HG02852 (cell line): Measurements from ENCODE around the gene DPM2.

Source experiments
- ATAC-seq: cut with Tn5 transposase; IDR thresholded peaks from one replicate; pipeline ENCODE4 v1.9.1; 2021; ENCODE audit warnings: mild to moderate bottlenecking, moderate library complexity; ENCODE audit not compliant: unreplicated experiment

The DPM2 gene

GRCh38 chr9:127938298-127938690 lies 640 bp upstream of the DPM2 start:
- ATAC-seq = no peak

DNA sequence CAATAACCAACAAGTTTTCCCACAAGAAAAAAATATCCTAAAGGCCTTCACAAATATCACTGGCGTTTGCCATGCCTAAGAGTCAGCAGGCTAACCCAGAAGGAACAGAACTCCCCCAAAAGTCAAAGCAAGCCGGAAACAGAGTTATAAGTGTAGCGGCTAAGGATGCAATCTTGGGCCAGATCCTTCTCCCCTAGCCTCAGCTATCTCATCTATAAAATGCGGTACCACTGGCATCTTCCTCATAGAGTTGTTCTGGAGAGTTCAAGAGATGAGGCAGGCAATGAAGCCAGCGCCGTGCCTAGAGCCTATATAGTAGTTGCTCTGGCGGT lies 632 bp downstream of the DPM2 start:
- ATAC-seq = peak; percentile 4

GRCh38 chr9:127936347-127936852 lies 1.3 kb downstream of the DPM2 start:
- no peak for ATAC-seq

- ATAC-seq = no peak
These were observed 1.9 kb downstream of the DPM2 start for GRCh38 chr9:127935765-127936221.

- no peak for ATAC-seq
These were observed 2.7 kb downstream of the DPM2 start for GRCh38 chr9:127934986-127935385.

- no peak for ATAC-seq
These were observed 3.4 kb downstream of the DPM2 start for GRCh38 chr9:127934248-127934647.

- no peak for ATAC-seq
These were observed 6.4 kb downstream of the DPM2 start for GRCh38 chr9:127931092-127931881.

DNA sequence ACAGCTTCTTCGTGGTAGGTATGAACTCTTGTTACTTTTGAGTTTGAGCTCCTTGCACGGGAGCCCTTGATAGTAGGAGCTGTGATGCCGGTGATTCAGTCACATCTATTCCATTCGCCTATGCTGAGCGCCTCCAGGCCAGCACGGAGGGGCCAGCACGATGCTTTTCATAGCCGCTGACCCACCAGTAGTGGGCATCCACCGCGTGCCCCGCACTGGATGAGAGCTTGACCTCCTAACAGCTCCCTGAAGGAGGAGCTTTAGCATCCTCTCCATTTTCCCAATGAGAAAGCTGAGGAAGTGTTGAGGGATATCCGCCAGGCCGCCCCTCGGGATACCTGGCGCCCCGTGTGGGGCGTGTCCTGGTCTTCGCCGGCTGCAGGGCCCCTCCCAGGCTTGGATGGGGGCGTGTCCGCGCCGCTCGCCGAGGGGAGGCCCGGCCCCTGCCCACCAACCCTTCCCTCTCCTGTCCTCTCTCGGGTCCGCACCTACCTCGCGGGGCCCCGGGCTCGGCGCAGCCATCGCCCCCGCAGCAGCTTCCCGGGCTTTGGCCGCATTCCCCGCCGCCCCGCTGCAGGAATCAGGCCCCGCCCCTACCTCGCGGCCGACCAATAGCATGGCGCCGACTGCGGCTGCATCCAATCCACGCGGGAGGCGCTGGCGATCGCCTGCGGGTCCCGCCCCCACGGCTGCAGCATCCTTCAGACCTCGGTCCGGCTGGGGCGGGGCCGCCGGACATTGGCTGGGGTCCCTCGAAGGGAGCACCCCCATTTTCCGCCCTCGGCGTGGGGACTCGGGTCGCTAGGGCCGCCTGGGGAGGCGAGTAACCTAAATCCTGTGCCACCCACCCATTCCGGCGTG lies 7.2 kb downstream of the DPM2 start, which contains the start of gene PIP5KL1:
TSS of gene PIP5KL1 (minus strand) at position 547 of the 861 bp plus-strand sequence. CDS start at position 522, 25 bp downstream.
- peak; percentile 83 for ATAC-seq

DNA sequence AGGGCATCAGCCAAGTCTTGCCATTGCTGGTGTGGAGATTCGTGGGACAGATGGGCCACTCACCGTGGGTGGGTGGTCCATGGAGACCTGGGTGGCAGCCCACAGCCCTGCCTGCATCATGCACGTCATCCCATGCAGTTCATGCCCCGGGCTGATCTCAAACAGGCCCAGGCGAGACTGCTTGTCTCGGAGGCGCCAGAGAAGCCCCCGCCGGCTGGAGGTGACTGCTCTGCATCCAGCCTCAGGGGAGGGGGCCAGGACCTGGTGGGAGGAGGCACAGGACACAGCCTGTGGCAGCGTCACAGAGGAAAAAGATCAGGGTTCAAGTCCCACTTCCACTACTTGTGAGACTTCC lies 8.1 kb downstream of the DPM2 start:
- ATAC-seq = no peak

DNA sequence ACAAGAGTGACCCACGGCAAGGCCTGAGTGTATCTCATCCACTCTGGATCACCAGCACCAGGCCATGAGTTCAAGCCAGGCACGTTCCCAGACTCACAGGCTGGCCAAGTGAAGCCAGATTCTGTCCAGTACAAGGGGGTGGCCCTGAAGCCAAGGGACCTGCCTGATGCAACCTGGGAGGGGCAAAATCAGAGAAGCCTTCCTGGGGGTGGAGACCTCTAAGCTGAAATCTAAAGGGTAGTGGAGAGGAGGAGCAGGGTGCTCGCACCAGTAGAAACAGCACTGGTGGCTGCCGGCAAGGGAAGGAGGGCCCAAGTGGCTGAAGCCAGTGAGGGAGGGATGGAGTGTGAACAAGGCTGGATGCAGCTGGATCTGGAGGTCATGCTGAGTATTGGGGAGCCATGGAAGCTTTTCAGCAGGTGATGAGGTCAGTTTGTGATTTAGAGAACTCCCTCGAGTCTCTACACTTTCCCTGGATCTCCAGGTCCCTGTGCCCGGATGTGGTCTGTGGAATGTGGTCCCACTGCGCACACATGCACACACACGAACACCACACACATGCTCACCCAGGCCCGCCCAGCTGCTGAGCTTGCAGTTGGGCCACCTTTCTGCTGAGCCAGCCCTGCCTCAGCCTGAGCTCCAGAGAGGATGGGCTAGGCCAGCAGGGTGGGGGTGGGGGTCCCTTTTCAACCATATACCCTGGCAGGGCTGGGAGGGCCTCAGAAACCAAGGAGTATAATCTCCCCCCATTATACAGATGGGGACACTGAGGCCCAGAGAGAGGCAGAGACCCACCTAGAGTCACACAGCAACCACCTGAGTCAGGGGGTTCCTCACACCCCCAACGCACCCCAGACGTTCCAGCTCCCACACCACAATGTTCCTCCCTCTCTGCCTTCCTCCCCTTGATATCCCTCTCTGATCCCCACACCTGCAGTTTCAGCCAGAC lies 8.7 kb downstream of the DPM2 start:
- ATAC-seq = no peak

DNA sequence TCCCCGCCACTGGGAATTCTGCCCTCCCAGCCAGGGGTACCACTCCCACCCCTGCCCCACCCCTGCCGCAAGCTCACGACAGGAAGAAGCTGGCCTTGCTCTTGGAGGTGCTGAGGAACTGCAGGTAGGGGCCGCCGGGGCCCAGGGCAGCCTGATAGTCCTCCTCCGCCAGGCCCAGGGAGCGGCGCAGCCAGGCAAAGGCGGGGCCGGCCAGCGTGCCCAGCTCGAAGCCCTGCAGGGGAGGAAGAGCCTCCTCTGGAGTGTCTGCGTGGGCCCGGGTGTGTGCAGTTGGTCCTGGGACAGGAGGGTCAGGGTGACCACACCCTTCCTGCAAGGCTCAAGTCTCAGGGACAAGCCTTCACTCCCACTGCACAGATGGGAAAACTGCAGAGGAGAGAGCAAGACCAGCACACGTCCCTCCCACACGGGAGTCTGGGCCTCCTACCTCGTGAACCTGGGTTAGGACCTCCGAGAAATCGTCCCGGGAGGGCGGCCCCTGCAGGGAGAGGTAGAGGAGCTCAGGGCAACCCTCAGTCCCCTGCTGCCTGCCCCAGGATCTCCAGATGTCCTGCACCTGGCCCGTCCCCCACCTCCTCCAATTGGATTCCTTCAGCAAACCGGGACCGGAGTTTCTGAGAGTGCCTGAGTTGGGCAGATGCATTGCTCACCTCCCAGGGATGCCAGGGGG lies 9.5 kb downstream of the DPM2 start:
- no peak for ATAC-seq

DNA sequence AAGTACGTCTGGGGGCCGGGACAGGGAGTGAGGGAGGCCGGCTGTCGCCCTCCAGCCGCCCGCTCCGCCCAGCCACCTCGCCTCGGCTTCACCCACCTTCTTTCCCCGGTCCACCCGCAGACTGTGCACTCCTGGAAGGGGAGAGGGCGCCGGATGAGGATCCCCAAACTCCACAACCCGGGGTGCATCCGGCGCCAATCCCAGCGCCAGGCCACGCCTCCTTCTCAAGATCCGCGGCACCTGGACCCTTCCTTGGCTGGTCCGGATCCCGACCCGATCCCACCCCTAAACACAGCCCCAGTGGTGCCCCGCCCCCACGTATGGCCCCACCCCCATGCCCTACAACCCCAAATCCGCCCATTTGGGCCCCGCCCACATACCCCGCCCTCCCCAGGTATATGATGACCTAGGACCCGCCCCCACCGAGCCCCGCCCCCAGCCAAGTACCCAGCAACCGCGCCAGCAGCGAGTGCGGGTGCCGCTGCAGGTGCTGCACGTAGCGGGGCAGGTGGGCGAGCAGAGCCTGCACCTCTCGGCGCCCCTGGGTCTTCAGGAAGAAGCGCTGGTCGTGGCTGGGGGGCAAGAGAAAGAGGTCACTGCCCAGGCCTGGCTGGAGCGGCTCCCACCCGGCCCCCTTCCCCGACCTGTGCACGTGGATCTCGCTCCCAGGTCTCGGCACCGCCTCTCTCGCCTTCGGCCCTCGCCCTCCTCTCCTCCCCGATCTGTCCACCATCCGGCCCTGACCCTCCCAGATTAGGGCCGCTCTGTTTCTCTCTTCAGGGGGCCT lies 10.3 kb downstream of the DPM2 start:
- ATAC-seq = no peak

- no peak for ATAC-seq
These were observed 10.8 kb downstream of the DPM2 start for GRCh38 chr9:127926906-127927200.

GRCh38 chr9:127925959-127926905 lies 11.4 kb downstream of the DPM2 start:
- ATAC-seq = no peak

DNA sequence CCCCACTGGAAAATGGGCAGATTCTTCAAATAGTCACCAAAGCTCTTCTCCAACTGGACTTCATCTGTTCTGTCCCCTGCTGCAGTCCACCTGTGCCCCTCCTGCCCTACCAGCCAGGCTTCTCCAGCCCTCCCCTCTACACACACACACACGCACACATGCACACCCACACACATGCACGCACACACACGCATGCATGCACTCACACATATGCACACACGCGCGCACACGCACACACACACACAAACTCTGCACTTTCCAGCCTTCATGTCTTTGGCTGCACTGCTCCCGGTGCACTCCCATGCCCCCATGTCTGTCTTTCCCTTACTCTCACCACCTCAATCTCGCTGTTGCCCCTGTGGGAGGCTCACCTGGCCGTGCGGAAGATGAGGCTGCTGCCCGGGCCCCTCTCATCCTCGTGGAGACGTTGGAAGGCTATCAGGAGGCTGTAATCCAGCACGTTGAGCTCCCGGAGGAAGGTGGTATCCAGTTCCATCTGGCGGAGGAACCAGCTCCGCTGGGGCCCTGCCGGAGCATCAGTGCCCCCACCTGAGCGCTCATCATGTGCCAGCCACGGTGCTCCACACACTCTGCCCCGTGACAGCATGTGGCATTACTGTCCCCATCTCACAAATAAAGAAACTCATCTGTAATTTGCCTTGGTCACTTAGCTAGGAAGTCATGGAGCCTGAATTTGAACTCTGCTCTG lies 12.8 kb downstream of the DPM2 start:
- no peak for ATAC-seq

- ATAC-seq = no peak
These were observed 13.9 kb downstream of the DPM2 start for GRCh38 chr9:127923771-127924170.

DNA sequence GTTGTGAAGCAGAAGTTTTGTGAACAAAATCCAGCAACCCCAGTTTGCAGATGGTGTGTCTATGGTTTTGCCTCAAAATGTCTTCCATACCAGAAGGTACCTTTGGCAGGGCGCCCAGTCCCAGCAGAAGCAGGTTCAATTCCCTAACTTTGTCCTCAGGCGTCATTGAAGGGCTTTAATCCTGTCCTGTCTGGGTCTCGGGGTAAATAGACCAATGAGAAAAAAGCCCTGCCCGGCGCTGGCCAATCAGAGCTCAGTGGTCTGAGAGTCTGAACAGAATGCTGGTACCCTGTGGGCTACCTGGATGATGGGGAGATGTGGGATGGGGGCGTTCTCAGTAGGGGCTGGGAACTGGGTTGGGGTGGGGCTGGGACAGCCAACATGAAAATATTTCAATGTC lies 14.6 kb downstream of the DPM2 start:
- no peak for ATAC-seq

DNA sequence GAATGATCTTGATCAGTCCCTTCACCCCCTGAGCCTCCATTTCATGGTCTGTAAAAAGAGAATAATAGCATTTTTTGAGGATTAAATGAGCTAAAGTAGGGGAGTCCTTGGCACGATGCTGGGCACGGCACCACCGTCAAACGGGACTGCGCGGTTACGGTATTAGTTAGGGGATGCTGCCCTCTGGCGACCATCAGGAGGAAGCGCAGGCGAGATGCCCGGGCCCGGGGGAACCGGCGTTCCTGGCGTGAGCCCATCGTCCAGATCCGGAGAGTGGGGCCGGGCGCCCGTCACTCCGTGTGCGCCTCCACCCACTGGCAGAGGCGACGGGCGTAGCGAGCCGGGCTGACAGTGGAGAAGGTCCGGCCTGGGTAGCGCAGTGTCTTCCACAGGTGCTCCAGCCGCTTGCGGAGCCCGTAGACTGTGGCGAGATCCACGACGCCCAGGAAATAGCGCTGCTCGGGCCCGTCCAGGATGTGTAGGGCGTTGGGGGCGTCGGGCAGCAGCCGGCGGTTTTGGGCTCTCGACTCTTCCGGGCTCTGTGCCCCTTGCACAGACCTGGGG lies 16.0 kb downstream of the DPM2 start:
- ATAC-seq = no peak
